ENCODE results near the gene MESD. TPM values are rescaled to one million over a fixed set of nuclear protein-coding genes. Genes with fewer than 3 reads are reported as not detected.
A peak's percentile ranks its signal among the peaks of the same experiment; 100 is the strongest.

Gene MESD
- total RNA-seq, 1 donor = 18.9 TPM

DNA sequence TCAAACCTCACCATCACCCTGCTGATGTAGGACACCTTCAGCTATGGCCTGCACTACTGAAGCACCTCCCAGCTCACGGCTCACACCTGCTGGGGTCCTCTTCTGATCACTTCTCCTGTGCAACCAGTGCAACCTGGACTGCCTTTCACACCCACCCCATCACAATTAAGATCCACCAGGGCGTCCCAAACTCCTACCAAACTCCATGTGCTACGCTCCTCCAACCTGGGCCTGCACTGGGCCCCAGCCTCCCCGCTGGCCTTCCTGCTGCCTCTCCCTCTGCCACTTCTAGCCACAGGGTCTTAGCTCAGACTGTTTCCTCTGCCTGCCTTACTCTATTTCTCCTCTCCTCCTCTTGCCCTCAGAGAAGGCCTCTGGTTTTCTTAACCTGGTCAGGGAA is 12.8 kb downstream of the MESD start:
- no peak overlapping the region for H3K4me3 ChIP-seq (ENCODE audit: low read depth, low read length)
- TF ChIP-seq, protein P1, sequence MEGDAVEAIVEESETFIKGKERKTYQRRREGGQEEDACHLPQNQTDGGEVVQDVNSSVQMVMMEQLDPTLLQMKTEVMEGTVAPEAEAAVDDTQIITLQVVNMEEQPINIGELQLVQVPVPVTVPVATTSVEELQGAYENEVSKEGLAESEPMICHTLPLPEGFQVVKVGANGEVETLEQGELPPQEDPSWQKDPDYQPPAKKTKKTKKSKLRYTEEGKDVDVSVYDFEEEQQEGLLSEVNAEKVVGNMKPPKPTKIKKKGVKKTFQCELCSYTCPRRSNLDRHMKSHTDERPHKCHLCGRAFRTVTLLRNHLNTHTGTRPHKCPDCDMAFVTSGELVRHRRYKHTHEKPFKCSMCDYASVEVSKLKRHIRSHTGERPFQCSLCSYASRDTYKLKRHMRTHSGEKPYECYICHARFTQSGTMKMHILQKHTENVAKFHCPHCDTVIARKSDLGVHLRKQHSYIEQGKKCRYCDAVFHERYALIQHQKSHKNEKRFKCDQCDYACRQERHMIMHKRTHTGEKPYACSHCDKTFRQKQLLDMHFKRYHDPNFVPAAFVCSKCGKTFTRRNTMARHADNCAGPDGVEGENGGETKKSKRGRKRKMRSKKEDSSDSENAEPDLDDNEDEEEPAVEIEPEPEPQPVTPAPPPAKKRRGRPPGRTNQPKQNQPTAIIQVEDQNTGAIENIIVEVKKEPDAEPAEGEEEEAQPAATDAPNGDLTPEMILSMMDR (IDR thresholded peaks at IDR 0.05; ENCODE audit: insufficient read depth, low read length) = no peak

DNA sequence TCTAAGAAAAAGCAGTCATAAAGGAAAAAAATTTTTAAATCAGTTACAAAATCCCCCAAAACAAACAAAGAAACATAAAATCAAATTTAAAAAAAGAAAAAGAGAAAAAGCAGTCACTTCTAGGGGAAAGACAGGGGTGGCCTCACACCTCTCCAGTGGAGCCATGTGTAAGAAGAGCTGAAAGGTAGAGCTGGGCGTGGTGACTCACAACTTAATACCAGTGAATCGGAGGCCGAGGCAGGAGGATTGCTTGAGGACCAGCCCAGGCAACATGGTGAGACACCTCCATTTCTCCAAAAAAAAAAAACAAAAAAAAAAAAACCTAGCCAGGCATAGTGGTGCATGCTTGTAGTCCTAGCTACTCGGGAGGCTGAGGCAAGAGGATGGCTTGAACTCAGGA is 14.7 kb downstream of the MESD start:
- TF ChIP-seq, protein P1 (IDR thresholded peaks at IDR 0.05; ENCODE audit: insufficient read depth, low read length) = no peak
- DNase-seq (ENCODE audit: low read depth) = no peak
- H3K4me3 ChIP-seq (ENCODE audit: low read depth, low read length) = no peak overlapping the region

More for the DNA sequence above, 12.8 kb downstream of the MESD start:
- no peak for DNase-seq (ENCODE audit: low read depth)

DNA sequence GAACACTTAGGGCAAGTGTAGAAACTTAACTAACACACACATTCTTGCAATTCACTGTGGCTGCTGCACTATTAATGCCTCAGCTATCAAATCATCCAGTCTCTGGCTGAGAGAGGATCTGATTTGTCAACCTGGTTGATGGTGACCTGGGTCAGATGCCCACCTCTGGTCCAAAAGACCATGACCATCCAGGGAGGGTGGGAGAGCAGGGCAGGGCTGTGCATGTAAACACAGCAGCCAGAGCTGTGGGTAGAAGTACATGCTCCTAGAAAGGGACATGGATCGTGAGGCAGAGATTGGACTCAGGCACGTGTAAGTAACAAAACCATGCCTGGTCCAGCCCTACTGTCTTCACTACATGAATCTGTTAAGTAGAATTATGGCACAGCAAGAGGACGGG is 17.3 kb downstream of the MESD start:
- TF ChIP-seq, protein P1 (IDR thresholded peaks at IDR 0.05; ENCODE audit: insufficient read depth, low read length) = no peak
- no peak overlapping the region for H3K4me3 ChIP-seq (ENCODE audit: low read depth, low read length)
- no peak for DNase-seq (ENCODE audit: low read depth)

DNA sequence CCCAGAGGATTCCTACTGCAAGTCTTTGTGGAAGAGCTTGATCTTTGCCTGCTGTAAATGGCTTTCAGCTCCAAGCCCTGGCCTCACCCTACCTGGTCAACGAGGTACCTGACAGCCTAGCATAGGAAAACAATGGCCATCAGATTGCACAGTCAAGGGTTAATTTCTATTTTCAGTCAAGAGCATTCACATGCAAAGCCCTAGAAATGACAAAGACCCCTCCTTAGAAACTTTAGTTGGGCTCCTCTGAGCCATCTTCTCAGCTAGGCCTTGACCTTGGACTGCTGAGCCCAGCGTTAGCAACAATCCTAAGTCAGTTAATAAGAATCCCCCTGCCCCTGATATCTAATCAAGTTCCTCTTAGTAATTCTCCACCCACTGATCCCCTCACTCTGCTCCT is 18.5 kb downstream of the MESD start:
- TF ChIP-seq, protein P1 (IDR thresholded peaks at IDR 0.05; ENCODE audit: insufficient read depth, low read length) = no peak
- H3K4me3 ChIP-seq (ENCODE audit: low read depth, low read length) = no peak overlapping the region
- DNase-seq (ENCODE audit: low read depth) = no peak

DNA sequence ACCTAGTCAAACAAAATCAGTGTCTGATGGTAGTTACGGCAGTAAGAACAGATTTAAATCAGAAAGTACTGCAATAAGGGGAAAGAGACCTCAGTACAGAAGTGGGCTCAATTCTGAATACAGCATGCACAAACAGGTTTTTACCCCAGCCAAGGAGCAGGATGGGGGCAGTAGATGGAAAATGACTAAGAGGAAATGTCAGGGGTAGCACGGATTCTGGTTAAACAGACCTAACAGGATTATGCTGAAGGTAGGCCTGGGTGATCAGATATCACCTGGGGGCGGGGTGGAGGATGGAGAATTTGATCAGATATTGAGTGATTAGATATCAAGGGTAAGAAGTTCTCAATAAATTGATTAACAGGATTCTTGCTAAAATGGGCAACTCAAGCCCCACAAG is 19.0 kb downstream of the MESD start:
- TF ChIP-seq, protein P1 (IDR thresholded peaks at IDR 0.05; ENCODE audit: insufficient read depth, low read length) = no peak
- no peak overlapping the region for H3K4me3 ChIP-seq (ENCODE audit: low read depth, low read length)
- no peak for DNase-seq (ENCODE audit: low read depth)

DNA sequence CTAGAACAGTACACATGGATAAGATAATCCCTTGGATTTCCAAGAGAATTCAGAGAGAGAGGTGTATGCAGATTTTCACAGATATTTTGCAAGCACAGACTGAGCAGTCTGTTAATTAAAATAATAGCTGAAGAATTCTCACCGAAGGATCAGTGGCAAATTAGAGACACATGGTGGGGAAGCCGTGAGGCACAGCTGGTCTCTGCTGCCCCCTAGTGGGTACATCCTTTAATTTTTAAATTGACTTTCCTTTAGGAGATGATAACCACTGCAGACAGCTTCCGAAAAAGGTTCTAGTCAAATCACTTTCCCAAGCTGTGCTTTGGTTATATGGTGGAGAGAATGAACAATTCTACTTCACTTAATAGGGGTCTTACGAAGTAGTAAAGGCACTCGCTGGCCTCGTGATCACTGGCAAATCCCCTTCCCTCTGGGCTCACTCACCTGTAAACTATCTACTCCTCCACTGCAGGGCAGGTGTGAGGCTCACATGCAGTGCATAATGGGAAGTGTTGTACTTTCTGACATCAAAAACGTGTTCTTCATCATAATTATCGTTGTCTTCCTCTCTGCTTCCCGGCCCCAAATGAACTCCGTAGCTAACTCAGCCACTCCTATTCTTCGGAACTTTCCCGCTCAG is 19.5 kb downstream of the MESD start:
- H3K4me3 ChIP-seq (ENCODE audit: low read depth, low read length) = no peak overlapping the region
- peak; percentile 78 for DNase-seq (ENCODE audit: low read depth)
- TF ChIP-seq, protein P1 (IDR thresholded peaks at IDR 0.05; ENCODE audit: insufficient read depth, low read length) = peak; percentile 72

DNA sequence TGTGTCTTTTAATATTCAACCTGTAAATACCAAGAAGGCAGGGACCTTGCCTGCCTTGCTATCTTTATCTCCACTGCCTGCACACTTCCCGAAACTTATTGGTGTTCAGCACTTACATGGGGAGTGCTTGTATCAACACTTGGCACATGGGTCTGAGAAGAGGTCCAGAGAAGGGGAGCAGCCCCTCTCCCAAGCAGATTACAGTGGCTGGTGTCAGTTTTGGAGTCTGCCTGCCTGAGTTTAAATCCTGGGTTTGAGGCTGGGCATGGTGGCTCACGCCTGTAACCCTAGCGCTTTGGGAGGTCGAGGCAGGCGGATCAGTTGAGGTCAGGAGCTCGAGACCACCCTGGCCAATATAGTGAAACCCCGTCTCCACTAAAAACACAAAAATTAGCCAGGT is 20.3 kb downstream of the MESD start:
- DNase-seq (ENCODE audit: low read depth) = no peak
- TF ChIP-seq, protein P1 (IDR thresholded peaks at IDR 0.05; ENCODE audit: insufficient read depth, low read length) = no peak
- no peak overlapping the region for H3K4me3 ChIP-seq (ENCODE audit: low read depth, low read length)

Data from fibroblast of the aortic adventitia (primary cell).